OCI-LY1 (cell line): Measurements from ENCODE around the gene CDK10.
A peak's percentile ranks its signal among the peaks of the same experiment; 100 is the strongest.
"Not testable (repeated sequence)": the region's sequence is repeated elsewhere in the genome, so short reads cannot be mapped to it uniquely, and the experiment has no call there.

Experiments
- H2AFZ ChIP-seq: fragments of 200-600 bp; sonication (generic), shearing (Covaris generic); 2 replicates; pipeline ENCODE4 v1.6.0; 2014; ENCODE audit warnings: antibody characterized with exemption, mild to moderate bottlenecking, low read length
- H3F3A ChIP-seq: fragments of 200-600 bp; sonication (generic), shearing (Covaris generic); 2 replicates; pipeline ENCODE4 v1.6.0; 2014; ENCODE audit warnings: mild to moderate bottlenecking, antibody characterized with exemption, low read length, moderate library complexity; ENCODE audit not compliant: insufficient read depth
- H3K27ac ChIP-seq: fragments of 200-600 bp; sonication (generic); 2 replicates; pipeline ENCODE4 v1.5.1; 2014; ENCODE audit warnings: low read length, mixed run types, mild to moderate bottlenecking, low read depth; ENCODE audit not compliant: poor library complexity, severe bottlenecking
- H3K27me3 ChIP-seq: fragments of 200-600 bp; sonication (generic); 2 replicates; pipeline ENCODE4 v1.6.0; 2014; ENCODE audit warnings: antibody characterized with exemption, mild to moderate bottlenecking, low read length, moderate library complexity; ENCODE audit not compliant: insufficient read depth
- H3K36me3 ChIP-seq: fragments of 200-600 bp; sonication (generic); 2 replicates; pipeline ENCODE4 v1.6.1; 2014; ENCODE audit warnings: mild to moderate bottlenecking, antibody characterized with exemption, low read length, moderate library complexity, mixed read lengths; ENCODE audit not compliant: insufficient read depth
- H3K4me1 ChIP-seq: fragments of 200-600 bp; sonication (generic); 2 replicates; pipeline ENCODE4 v1.5.1; 2014; ENCODE audit warnings: mild to moderate bottlenecking, low read length, moderate library complexity; ENCODE audit not compliant: insufficient read depth, severe bottlenecking
- H3K4me2 ChIP-seq: fragments of 200-600 bp; sonication (generic), shearing (Covaris generic); 2 replicates; pipeline ENCODE4 v1.6.1; 2014; ENCODE audit warnings: low read length
- H3K4me3 ChIP-seq: fragments of 200-600 bp; sonication (generic); 2 replicates; pipeline ENCODE4 v1.5.1; 2014; ENCODE audit warnings: low read length, low read depth, mild to moderate bottlenecking, mixed read lengths; ENCODE audit not compliant: poor library complexity, severe bottlenecking
- H3K79me2 ChIP-seq: fragments of 200-600 bp; shearing (Covaris generic); 2 replicates; pipeline ENCODE4 v1.6.1; 2016; ENCODE audit warnings: mixed run types, low read length, mixed read lengths; ENCODE audit not compliant: insufficient read depth
- H3K9ac ChIP-seq: fragments of 200-600 bp; sonication (generic), shearing (Covaris generic); 2 replicates; pipeline ENCODE4 v1.6.1; 2014; ENCODE audit warnings: mild to moderate bottlenecking, low read length, mixed read lengths
- H3K9me2 ChIP-seq: fragments of 200-600 bp; sonication (generic), shearing (Covaris generic); 2 replicates; pipeline ENCODE4 v1.6.1; 2014; ENCODE audit warnings: low read depth, mild to moderate bottlenecking, low read length, mixed read lengths
- H3K9me3 ChIP-seq: fragments of 200-600 bp; shearing (Covaris generic); 2 replicates; pipeline ENCODE4 v1.6.1; 2014; ENCODE audit warnings: low read length, mixed read lengths
- H4K20me1 ChIP-seq: fragments of 200-600 bp; sonication (generic), shearing (Covaris generic); 2 replicates; pipeline ENCODE4 v1.6.0; 2016; ENCODE audit warnings: mild to moderate bottlenecking, low read length; ENCODE audit not compliant: insufficient read depth
- EZH2 ChIP-seq: fragments of 200-600 bp; sonication (generic), shearing (Covaris generic); IDR thresholded peaks from 2 replicates; pipeline ENCODE4 v1.8.0; 2017; ENCODE audit warnings: borderline replicate concordance, mixed run types, mild to moderate bottlenecking, antibody characterized with exemption, low read length, moderate library complexity, mixed read lengths
- TF ChIP-seq, protein P1 (sequence below): fragments of 200-600 bp; sonication (generic), shearing (Covaris generic); IDR thresholded peaks from 2 replicates; pipeline ENCODE4 v1.5.1; 2017; ENCODE audit warnings: mild to moderate bottlenecking, antibody characterized with exemption, low read length, moderate library complexity, mixed read lengths

Gene CDK10

DNA sequence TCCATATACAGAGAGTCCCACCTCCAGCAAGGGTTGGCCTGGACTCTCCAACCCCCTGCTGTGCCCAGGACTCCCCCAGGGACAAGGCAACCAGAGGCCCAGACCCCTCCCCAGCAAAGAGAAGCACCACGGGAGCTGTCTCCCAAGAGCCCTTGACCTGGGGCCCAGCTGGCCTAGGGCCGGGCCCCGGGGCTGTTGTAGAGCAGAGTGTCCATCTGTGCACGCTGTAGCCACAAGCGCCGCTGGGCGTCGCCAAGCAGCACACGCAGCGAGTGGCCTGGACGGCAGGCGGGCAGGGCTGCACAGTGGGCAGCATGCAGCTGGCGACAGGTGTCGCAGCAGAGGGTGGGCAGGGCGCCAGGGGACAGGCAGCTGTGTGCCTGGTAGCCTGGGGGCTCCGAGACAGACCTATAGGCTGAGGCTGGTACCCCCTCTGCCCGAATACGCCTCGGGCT lies 10.7 kb downstream of the CDK10 start:
- Histone ChIP-seq H3K27ac (no peak overlapping the region), H3K9me3 (no peaks in the 10 kb centered on the region), H3K4me1 (peaks cover 17% of the 10 kb centered on the region), H3K36me3 (peaks cover 42% of the 10 kb centered on the region), H3K27me3 (no peaks in the 10 kb centered on the region), H3K79me2 (no peaks in the 10 kb centered on the region), H4K20me1 (no peaks in the 10 kb centered on the region), H3K9ac (no peak overlapping the region), H3K9me2 (no peaks in the 10 kb centered on the region), H2AFZ (no peak overlapping the region), H3F3A (no peaks in the 10 kb centered on the region), H3K4me2 (no peak overlapping the region), H3K4me3 (no peak overlapping the region)
- TF ChIP-seq, protein P1, sequence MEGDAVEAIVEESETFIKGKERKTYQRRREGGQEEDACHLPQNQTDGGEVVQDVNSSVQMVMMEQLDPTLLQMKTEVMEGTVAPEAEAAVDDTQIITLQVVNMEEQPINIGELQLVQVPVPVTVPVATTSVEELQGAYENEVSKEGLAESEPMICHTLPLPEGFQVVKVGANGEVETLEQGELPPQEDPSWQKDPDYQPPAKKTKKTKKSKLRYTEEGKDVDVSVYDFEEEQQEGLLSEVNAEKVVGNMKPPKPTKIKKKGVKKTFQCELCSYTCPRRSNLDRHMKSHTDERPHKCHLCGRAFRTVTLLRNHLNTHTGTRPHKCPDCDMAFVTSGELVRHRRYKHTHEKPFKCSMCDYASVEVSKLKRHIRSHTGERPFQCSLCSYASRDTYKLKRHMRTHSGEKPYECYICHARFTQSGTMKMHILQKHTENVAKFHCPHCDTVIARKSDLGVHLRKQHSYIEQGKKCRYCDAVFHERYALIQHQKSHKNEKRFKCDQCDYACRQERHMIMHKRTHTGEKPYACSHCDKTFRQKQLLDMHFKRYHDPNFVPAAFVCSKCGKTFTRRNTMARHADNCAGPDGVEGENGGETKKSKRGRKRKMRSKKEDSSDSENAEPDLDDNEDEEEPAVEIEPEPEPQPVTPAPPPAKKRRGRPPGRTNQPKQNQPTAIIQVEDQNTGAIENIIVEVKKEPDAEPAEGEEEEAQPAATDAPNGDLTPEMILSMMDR = no peak
- TF ChIP-seq EZH2 = no peak

DNA sequence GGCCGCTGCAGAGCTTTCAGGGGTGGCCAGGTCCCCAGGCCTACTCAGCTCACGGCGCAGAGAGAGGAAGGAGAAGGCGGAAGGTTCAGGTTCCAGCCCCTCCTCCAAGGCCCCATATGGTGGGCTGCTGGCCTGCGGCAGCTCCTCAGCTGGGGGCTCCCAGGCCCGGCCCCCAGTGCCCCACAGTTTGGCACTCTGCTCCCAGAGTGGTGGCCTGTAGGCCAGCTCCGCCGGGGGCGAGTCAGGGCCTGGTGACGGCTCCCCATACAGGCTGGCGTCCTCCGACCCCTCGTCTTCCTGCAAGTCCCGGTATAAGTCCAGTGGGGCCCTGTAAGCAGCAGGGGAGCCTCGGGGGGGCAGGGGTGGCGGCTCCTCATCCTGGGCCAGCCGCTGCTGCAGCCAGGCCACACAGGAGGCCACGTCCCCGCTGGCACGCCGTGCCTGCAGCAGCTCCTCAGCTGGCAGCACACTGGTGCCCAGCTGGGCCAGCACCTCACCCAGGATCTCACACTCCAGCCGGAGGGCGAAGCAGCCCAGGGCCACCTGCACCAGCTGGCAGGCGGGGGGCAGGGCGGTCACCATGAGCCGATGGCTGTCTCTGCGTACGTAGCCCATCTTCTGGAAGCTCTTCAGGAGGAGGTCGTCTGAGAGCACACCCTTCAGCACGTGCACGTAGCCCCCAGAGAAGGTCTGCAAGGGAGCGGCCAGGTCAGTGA lies 11.3 kb downstream of the CDK10 start:
- Histone ChIP-seq H3K27me3 (no peaks in the 10 kb centered on the region), H3F3A (no peaks in the 10 kb centered on the region), H3K27ac (no peak overlapping the region), H3K4me1 (peaks cover 22% of the 10 kb centered on the region), H3K4me3 (no peak overlapping the region), H3K9me2 (no peaks in the 10 kb centered on the region), H3K4me2 (no peak overlapping the region), H4K20me1 (no peaks in the 10 kb centered on the region), H3K79me2 (no peaks in the 10 kb centered on the region), H3K9me3 (no peaks in the 10 kb centered on the region), H3K36me3 (peaks cover 38% of the 10 kb centered on the region), H2AFZ (no peak overlapping the region), H3K9ac (no peak overlapping the region)
- TF ChIP-seq EZH2 = no peak
- TF ChIP-seq, protein P1 = no peak

DNA sequence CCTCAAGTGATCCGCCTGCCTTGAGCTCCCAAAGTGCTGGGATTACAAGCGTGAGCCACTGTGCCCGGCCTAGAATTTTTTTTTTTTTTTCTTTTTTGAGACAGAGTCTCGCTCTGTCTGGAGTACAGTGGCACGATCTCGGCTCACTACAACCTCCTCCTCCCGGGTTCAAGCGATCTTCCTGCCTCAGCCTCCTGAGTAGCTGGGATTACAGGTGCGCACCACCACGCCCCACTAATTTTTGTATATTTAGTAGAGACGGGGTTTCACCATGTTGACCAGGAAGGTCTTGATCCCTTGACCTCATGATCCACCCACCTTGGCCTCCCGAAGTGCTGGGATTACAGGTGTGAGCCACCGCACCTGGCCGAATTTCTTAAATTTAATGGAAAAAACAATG lies 12.2 kb downstream of the CDK10 start:
- H3K79me2 ChIP-seq, H3K4me3 ChIP-seq, H3K9me2 ChIP-seq, H2AFZ ChIP-seq, H3F3A ChIP-seq, H3K4me2 ChIP-seq, H3K27me3 ChIP-seq, H4K20me1 ChIP-seq, H3K9me3 ChIP-seq, H3K9ac ChIP-seq, H3K27ac ChIP-seq: not testable (repeated sequence)
- Histone ChIP-seq H3K4me1 (peaks cover 22% of the 10 kb centered on the region), H3K36me3 (peaks cover 29% of the 10 kb centered on the region)

DNA sequence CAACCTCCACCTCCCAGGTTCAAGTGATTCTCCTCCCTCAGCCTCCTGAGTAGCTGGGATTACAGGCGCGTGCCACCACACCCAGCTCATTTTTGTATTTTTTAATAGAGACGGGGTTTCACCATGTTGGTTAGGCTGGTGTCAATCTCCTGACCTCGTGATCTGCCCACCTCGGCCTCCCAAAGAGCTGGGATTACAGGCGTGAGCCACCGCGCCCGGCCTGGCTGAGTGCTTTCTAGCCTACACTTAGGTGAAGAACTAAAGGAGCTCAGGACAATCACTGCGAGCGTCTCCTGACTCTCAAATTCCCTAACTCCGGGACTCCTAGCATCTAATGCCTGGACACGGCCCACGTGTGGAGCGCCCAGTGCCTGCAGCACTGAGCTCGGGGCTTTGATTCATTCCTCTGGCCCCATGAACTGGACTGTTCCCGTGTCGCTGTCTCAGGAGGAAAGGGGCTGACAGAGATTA lies 13.2 kb downstream of the CDK10 start:
- H3K4me2 ChIP-seq = peak overlapping the region; percentile 56
- not testable (repeated sequence) for H3K79me2 ChIP-seq, H3K27me3 ChIP-seq, H3K4me3 ChIP-seq, H3K9me3 ChIP-seq, H3K27ac ChIP-seq, H4K20me1 ChIP-seq, H3K9ac ChIP-seq, H3K9me2 ChIP-seq, H2AFZ ChIP-seq, H3F3A ChIP-seq
- H3K36me3 ChIP-seq = peaks cover 21% of the 10 kb centered on the region
- peaks cover 22% of the 10 kb centered on the region for H3K4me1 ChIP-seq
